Stimulated activated CD4-positive, alpha-beta T cell treated with anti-CD3 and anti-CD28 coated beads, Interleukin-15, amount 100 ng/mL, for 48 hours (primary cell): ENCODE measurements around the gene SCN10A.

ENCODE experiments used
- DNase-seq, 2 donors: peaks; one replicate each; pipeline ENCODE4 v3.0.0-alpha.2; 2020; ENCODE audit warnings: low read depth in 2 of 2

The SCN10A gene

GRCh38 chr3:38651153-38651789, 164.7 kb downstream of the SCN10A start:
- peak; percentile 55 to 56 for DNase-seq

- DNase-seq = no peak
Measured at GRCh38 chr3:38650248-38650951, 165.6 kb downstream of the SCN10A start.

GRCh38 chr3:38649500-38650247, 166.3 kb downstream of the SCN10A start, which contains the start of gene SCN5A:
Gene SCN5A (minus strand): TSS chr3:38649687. CDS start chr3:38633307, 16,380 bp downstream.
- DNase-seq = peak in 1 of 2 donors; percentile 27

DNA sequence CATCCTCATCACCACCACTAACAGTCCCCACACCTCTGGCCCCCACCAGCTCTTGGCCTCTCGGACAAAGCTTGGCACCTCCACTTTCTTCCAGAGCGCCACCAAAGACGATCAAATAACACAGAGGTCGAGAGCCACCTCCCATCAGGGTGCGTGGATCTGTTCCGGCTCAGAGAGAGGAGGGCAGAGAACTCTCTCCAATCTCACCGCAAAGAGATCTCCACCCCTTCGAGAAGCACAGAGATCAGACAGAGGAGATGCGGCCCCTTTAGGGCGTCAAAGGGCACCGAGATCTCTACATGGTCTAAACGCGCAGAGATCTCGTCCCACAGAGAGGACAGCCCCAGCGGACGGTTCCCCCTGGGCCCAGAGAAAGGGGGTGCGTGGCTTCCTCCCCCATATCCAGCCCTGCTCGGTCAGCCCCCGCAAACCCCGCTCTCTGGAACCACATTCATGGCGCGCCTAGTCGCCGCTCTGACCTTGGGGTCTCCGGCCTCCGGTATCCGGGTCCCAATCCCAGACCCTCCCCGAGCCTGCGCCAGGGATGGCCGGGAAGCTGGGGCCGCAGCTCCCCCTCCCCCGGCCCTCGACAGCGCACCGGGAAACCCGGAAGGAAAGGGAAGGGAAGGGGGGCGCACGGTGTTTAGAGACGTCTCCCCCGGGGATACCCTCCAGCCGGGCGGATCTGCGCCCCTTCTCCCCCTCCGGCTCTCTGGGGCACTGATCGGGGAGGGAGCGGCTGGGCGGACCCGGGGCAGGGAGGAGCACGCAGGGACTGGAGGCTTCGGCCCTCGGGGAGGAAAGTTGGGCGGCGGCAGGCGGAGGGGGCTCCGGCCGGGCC, 167.1 kb downstream of the SCN10A start:
- no peak for DNase-seq

GRCh38 chr3:38648024-38648658, 167.9 kb downstream of the SCN10A start:
- no peak for DNase-seq

DNA sequence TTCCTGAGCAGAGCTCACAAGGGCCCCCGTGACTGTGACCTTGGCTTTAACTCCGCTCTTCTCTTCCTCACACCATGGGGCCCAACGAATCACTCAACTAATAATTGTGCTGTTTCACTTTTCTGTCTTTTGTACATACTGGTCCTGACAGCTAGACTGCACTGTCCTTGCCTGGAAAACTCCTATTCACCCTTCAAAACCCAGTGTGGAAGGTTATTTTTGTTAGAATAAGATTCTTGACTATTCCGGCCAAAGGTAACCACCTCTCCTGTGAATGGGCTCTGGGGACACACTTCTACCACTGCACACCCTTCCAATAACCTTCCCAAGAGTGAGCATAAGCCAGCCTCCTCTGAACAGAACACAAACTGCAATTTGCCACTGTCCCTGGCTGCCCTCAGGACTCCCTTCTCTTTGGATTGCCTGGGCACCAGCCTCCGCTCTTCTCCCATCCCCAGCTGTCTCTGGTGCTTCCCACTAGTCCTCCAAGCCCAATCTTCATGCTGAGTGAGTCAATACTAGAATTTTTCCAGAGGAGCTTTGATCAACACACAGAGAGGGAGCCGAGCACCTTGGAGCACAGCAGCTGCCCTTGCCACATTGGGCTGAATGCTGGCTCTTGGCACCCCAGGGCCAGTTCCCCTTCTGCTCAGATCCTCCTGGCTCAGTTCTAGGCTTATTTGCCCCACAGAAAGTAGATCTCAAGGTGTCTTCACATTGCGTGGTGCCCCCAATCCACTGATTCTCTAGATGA, 168.6 kb downstream of the SCN10A start:
- DNase-seq = no peak
